Fibroblast of pulmonary artery (primary cell): Measurements from ENCODE around the gene PPP6R3.

Source experiments
- DNase-seq: peaks from one replicate; pipeline ENCODE4 v3.0.0-alpha.2; 2010; ENCODE audit warnings: low read depth
- H3K4me3 ChIP-seq: replicated peaks from 2 replicates; pipeline ENCODE4 v1.5.1; 2011; ENCODE audit warnings: low read depth, mild to moderate bottlenecking, control low read depth, low read length, moderate library complexity
- CTCF ChIP-seq: IDR thresholded peaks from 2 replicates; pipeline ENCODE4 v1.5.1; 2011; ENCODE audit warnings: mild to moderate bottlenecking, control low read depth, low read length, inconsistent platforms; ENCODE audit errors: missing control alignments

PPP6R3 gene

GRCh38 chr11:68551777-68552176, 91.2 kb downstream of the PPP6R3 start:
- no peak for TF ChIP-seq CTCF
- DNase-seq, result no peak
- H3K4me3 ChIP-seq, result no peak overlapping the region

- peak; percentile 34 for DNase-seq
- no peak for TF ChIP-seq CTCF
These were observed 92.0 kb downstream of the PPP6R3 start for GRCh38 chr11:68552542-68552941.

GRCh38 chr11:68560216-68560615, 99.7 kb downstream of the PPP6R3 start:
- H3K4me3 ChIP-seq, result no peak overlapping the region
- no peak for TF ChIP-seq CTCF
- no peak for DNase-seq

More at GRCh38 chr11:68552542-68552941, 92.0 kb downstream of the PPP6R3 start:
- no peak overlapping the region for H3K4me3 ChIP-seq

GRCh38 chr11:68563454-68563853, 102.9 kb downstream of the PPP6R3 start:
- no peak overlapping the region for H3K4me3 ChIP-seq
- TF ChIP-seq CTCF, result no peak

GRCh38 chr11:68564261-68564660, 103.7 kb downstream of the PPP6R3 start:
- TF ChIP-seq CTCF, result no peak
- H3K4me3 ChIP-seq, result no peak overlapping the region
- DNase-seq, result no peak

More at GRCh38 chr11:68563454-68563853, 102.9 kb downstream of the PPP6R3 start:
- no peak for DNase-seq

- H3K4me3 ChIP-seq, result no peak overlapping the region
- TF ChIP-seq CTCF, result no peak
- DNase-seq, result no peak
These were observed 105.2 kb downstream of the PPP6R3 start for GRCh38 chr11:68565768-68566167.

- no peak for DNase-seq
- no peak overlapping the region for H3K4me3 ChIP-seq
- TF ChIP-seq CTCF, result no peak
These were observed 107.0 kb downstream of the PPP6R3 start for GRCh38 chr11:68567553-68567952.
